H9 (cell line): ENCODE results near the gene HLA-DRA. TPM values are rescaled to one million over a fixed set of nuclear protein-coding genes. Genes with fewer than 3 reads are reported as not detected.
"Not testable (repeated sequence)": the region's sequence is repeated elsewhere in the genome, so short reads cannot be mapped to it uniquely, and the experiment has no call there.

Source experiments
- DNase-seq: peaks from one replicate; pipeline ENCODE4 v3.0.0-alpha.2; 2017
- H2AFZ ChIP-seq: one replicate; pipeline ENCODE4 v1.6.1; 2013; ENCODE audit warnings: mild to moderate bottlenecking, low read length, control low read depth, moderate library complexity
- H2AK5ac ChIP-seq: 2 replicates; pipeline ENCODE4 v1.6.1; 2013; ENCODE audit warnings: low read length, control low read depth, mixed read lengths; ENCODE audit not compliant: insufficient read length
- H2BK120ac ChIP-seq: one replicate; pipeline ENCODE4 v1.6.1; 2013; ENCODE audit warnings: low read depth, mild to moderate bottlenecking, low read length, control low read depth, inconsistent platforms; ENCODE audit not compliant: poor library complexity, severe bottlenecking
- H2BK12ac ChIP-seq: 2 replicates; pipeline ENCODE4 v1.6.1; 2013; ENCODE audit warnings: low read length, control low read depth, mixed read lengths, low read depth; ENCODE audit not compliant: insufficient read length
- H2BK15ac ChIP-seq: 2 replicates; pipeline ENCODE4 v1.6.1; 2013; ENCODE audit warnings: low read depth, low read length, control low read depth
- H2BK20ac ChIP-seq: one replicate; pipeline ENCODE4 v1.6.1; 2013; ENCODE audit warnings: low read depth, mild to moderate bottlenecking, low read length, control low read depth, inconsistent platforms; ENCODE audit not compliant: poor library complexity, severe bottlenecking
- H2BK5ac ChIP-seq: 2 replicates; pipeline ENCODE4 v1.6.1; 2013; ENCODE audit warnings: low read length, control low read depth, mixed read lengths; ENCODE audit not compliant: insufficient read length
- H3K14ac ChIP-seq: 2 replicates; pipeline ENCODE4 v1.6.1; 2013; ENCODE audit warnings: low read length, control low read depth; ENCODE audit not compliant: insufficient read depth
- H3K18ac ChIP-seq: 2 replicates; pipeline ENCODE4 v1.6.1; 2013; ENCODE audit warnings: low read depth, mild to moderate bottlenecking, mixed read lengths, low read length, control low read depth; ENCODE audit not compliant: insufficient read length
- H3K23ac ChIP-seq: 2 replicates; pipeline ENCODE4 v1.6.1; 2013; ENCODE audit warnings: low read length, control low read depth, mixed read lengths, low read depth; ENCODE audit not compliant: insufficient read length
- H3K23me2 ChIP-seq: 2 replicates; pipeline ENCODE4 v1.6.1; 2013; ENCODE audit warnings: low read depth, mild to moderate bottlenecking, mixed read lengths, low read length, control low read depth; ENCODE audit not compliant: insufficient read length, poor library complexity, severe bottlenecking
- H3K27ac ChIP-seq: 2 replicates; pipeline ENCODE4 v1.5.1; 2013; ENCODE audit warnings: low read length, control low read depth, mixed read lengths, low read depth; ENCODE audit not compliant: insufficient read length
- H3K27me3 ChIP-seq: 2 replicates; pipeline ENCODE4 v1.6.1; 2013; ENCODE audit warnings: low read length, control low read depth, inconsistent platforms; ENCODE audit not compliant: insufficient read depth
- H3K4ac ChIP-seq: 2 replicates; pipeline ENCODE4 v1.6.1; 2013; ENCODE audit warnings: low read depth, mild to moderate bottlenecking, control low read depth, inconsistent platforms, low read length, moderate library complexity
- H3K4me1 ChIP-seq: 2 replicates; pipeline ENCODE4 v1.6.1; 2013; ENCODE audit warnings: low read length, control low read depth, inconsistent platforms; ENCODE audit not compliant: insufficient read depth
- H3K4me2 ChIP-seq: 2 replicates; pipeline ENCODE4 v1.6.1; 2013; ENCODE audit warnings: low read length, control low read depth, mixed read lengths; ENCODE audit not compliant: insufficient read length, insufficient read depth
- H3K56ac ChIP-seq: 2 replicates; pipeline ENCODE4 v1.6.1; 2013; ENCODE audit warnings: low read depth, mild to moderate bottlenecking, mixed read lengths, low read length, control low read depth; ENCODE audit not compliant: insufficient read length
- H3K79me1 ChIP-seq: 2 replicates; pipeline ENCODE4 v1.6.1; 2013; ENCODE audit warnings: low read depth, mild to moderate bottlenecking, moderate library complexity, low read length, control low read depth, inconsistent platforms; ENCODE audit not compliant: insufficient read depth, poor library complexity, severe bottlenecking
- H3K79me2 ChIP-seq: 2 replicates; pipeline ENCODE4 v1.6.1; 2013; ENCODE audit warnings: low read length, control low read depth, inconsistent platforms; ENCODE audit not compliant: insufficient read depth
- H3K9ac ChIP-seq: 2 replicates; pipeline ENCODE4 v1.6.1; 2013; ENCODE audit warnings: low read length, control low read depth, mixed read lengths; ENCODE audit not compliant: insufficient read length; ENCODE audit errors: extremely low read depth
- H3K9me3 ChIP-seq: one replicate; pipeline ENCODE4 v1.6.1; 2013; ENCODE audit warnings: low read depth, low read length, inconsistent platforms; ENCODE audit not compliant: control insufficient read depth
- H3T11ph ChIP-seq: one replicate; pipeline ENCODE4 v1.6.1; 2013; ENCODE audit warnings: mild to moderate bottlenecking, low read length, control low read depth, inconsistent platforms
- H4K20me1 ChIP-seq: one replicate; pipeline ENCODE4 v1.6.1; 2013; ENCODE audit not compliant: control insufficient read depth, insufficient read length, insufficient read depth
- H4K5ac ChIP-seq: 2 replicates; pipeline ENCODE4 v1.6.1; 2013; ENCODE audit warnings: low read depth, mild to moderate bottlenecking, mixed read lengths, low read length, control low read depth; ENCODE audit not compliant: insufficient read length
- H4K8ac ChIP-seq: replicated peaks from 2 replicates; pipeline ENCODE4 v1.6.1; 2013; ENCODE audit warnings: low read length, control low read depth, mixed read lengths, low read depth; ENCODE audit not compliant: insufficient read length
- H4K91ac ChIP-seq: 2 replicates; pipeline ENCODE4 v1.6.1; 2013; ENCODE audit warnings: low read depth, mild to moderate bottlenecking, moderate library complexity, mixed read lengths, low read length, control low read depth; ENCODE audit not compliant: insufficient read length
- H3K27ac Mint-ChIP-seq, 3 experiments: 2 replicates in 2 of 3; 3 replicates in 1 of 3; pipeline ENCODE4 v1.8.0; 2020 to 2021; ENCODE audit warnings: mixed read lengths in 3 of 3, mild to moderate bottlenecking in 1 of 3, moderate library complexity in 1 of 3
- H3K27me3 Mint-ChIP-seq: 2 replicates; pipeline ENCODE4 v1.8.0; 2021; ENCODE audit warnings: low read depth, mild to moderate bottlenecking, moderate library complexity, mixed read lengths
- H3K36me3 Mint-ChIP-seq, 3 experiments: 2 replicates in 2 of 3; 3 replicates in 1 of 3; pipeline ENCODE4 v1.8.0; 2020 to 2021; ENCODE audit warnings: low read depth in 3 of 3, mixed read lengths in 3 of 3; ENCODE audit not compliant: insufficient read depth in 1 of 3
- H3K4me1 Mint-ChIP-seq, 2 experiments: 2 replicates each; pipeline ENCODE4 v1.8.0; 2020; ENCODE audit warnings: mixed read lengths in 2 of 2
- H3K4me3 Mint-ChIP-seq, 2 experiments: 2 replicates in 1 of 2; 3 replicates in 1 of 2; pipeline ENCODE4 v1.8.0; 2020 to 2021; ENCODE audit warnings: mild to moderate bottlenecking in 2 of 2, mixed read lengths in 2 of 2, moderate library complexity in 1 of 2
- H3K9me3 Mint-ChIP-seq, 2 experiments: 2 replicates in 1 of 2; 3 replicates in 1 of 2; pipeline ENCODE4 v1.8.0; 2020; ENCODE audit warnings: mild to moderate bottlenecking in 2 of 2, mixed read lengths in 2 of 2, moderate library complexity in 1 of 2
- WGBS: extraction: QIAGEN DNeasy Blood & Tissue Kit; methylation state at CpG from one replicate; pipeline ENCODE4 v1.1.7; 2013; ENCODE audit warnings: missing lambda C conversion rate, low lambda C conversion rate, mixed read lengths; ENCODE audit not compliant: insufficient read length; ENCODE audit errors: extremely low coverage; 5-methylcytosine and 5-hydroxymethylcytosine counted together
- total RNA-seq: library from RNA; stranded (reverse); gene quantifications from 2 replicates; pipeline ENCODE4 v1.2.1, GENCODE V29; 2021
- TF ChIP-seq, protein P1 (sequence below): fragments of 200-600 bp; sonication (generic); conservative IDR thresholded peaks from 3 replicates; pipeline ENCODE4 v1.8.0; 2021; ENCODE audit warnings: antibody characterized with exemption, mild to moderate bottlenecking

Gene HLA-DRA
- total RNA-seq, 1 experiment from 2014 or later, result 3.1 TPM

DNA sequence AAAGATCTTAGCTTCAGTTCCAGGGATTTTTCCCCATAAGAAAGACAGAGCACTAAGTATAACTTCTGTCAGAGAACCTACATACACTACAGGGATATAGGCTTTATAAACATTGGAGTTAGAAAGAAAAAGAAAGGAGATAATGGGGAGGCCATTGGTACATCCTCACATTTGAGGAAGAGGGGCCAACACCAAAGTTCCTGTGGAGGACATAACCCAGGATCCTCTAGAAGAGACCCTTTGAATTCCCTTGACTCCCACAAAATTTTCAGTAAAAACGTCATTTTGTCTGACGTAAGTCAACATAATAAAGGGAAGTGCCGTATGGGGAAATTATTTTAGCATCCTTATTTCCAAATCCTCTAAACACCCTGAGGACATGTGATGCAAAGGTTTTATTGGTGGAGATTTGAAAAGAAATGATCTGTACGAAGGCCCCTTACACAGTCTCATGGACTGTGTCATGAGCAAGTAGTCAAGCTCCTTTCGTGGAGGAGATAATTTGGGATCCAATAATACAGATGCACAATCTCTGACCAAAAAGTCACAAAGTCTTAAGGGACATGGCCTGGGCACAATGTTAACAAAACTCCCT, 33.2 kb downstream of the HLA-DRA start:
- no peak for DNase-seq
- no peak overlapping the region for H3K18ac ChIP-seq
- no peaks in the 10 kb centered on the region for H4K20me1 ChIP-seq
- no peaks in the 10 kb centered on the region; the same call in 1 of the 2 replicates for H3K4me1 ChIP-seq
- H3K27me3 ChIP-seq, result no peaks in the 10 kb centered on the region
- no peaks in the 10 kb centered on the region for H3K79me1 ChIP-seq
- no peaks in the 10 kb centered on the region for H3K23me2 ChIP-seq
- H3K36me3 Mint-ChIP-seq, result peaks cover 0 to 2% (median 0%) of the 10 kb centered on the region in 3 experiments; a peak in 2 of 7 replicates
- H3K27ac Mint-ChIP-seq, result no peak overlapping the region
- H3K9me3 Mint-ChIP-seq, result peaks cover 9 to 11% of the 10 kb centered on the region in 2 experiments; a peak in 3 of 5 replicates
- WGBS, result no CpG with 5 or more reads among the region's 5 CpGs
- no peak overlapping the region for H3K4ac ChIP-seq
- no peak overlapping the region for H3K4me2 ChIP-seq
- H4K8ac ChIP-seq, result no peak overlapping the region
- H2AK5ac ChIP-seq, result no peak overlapping the region
- peak overlapping the region; percentile 6 for H2AFZ ChIP-seq
- no peak overlapping the region for H3K27ac ChIP-seq
- H3K9ac ChIP-seq, result no peak overlapping the region
- no peak overlapping the region for H3K14ac ChIP-seq
- no peak overlapping the region for H2BK120ac ChIP-seq
- H2BK15ac ChIP-seq, result no peak overlapping the region
- TF ChIP-seq, protein P1, sequence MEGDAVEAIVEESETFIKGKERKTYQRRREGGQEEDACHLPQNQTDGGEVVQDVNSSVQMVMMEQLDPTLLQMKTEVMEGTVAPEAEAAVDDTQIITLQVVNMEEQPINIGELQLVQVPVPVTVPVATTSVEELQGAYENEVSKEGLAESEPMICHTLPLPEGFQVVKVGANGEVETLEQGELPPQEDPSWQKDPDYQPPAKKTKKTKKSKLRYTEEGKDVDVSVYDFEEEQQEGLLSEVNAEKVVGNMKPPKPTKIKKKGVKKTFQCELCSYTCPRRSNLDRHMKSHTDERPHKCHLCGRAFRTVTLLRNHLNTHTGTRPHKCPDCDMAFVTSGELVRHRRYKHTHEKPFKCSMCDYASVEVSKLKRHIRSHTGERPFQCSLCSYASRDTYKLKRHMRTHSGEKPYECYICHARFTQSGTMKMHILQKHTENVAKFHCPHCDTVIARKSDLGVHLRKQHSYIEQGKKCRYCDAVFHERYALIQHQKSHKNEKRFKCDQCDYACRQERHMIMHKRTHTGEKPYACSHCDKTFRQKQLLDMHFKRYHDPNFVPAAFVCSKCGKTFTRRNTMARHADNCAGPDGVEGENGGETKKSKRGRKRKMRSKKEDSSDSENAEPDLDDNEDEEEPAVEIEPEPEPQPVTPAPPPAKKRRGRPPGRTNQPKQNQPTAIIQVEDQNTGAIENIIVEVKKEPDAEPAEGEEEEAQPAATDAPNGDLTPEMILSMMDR, result no peak
- no peak overlapping the region for H2BK20ac ChIP-seq
- no peak overlapping the region for H4K91ac ChIP-seq
- H3K79me2 ChIP-seq, result no peaks in the 10 kb centered on the region
- no peak overlapping the region for H3K56ac ChIP-seq
- no peak overlapping the region for H2BK5ac ChIP-seq
- no peak overlapping the region for H3K4me3 Mint-ChIP-seq
- H2BK12ac ChIP-seq, result no peak overlapping the region
- H3K9me3 ChIP-seq, result peaks cover 4% of the 10 kb centered on the region
- H3K4me1 Mint-ChIP-seq, result peaks cover 5% of the 10 kb centered on the region in 2 experiments; a peak in 2 of 4 replicates
- peaks cover 7% of the 10 kb centered on the region for H3K27me3 Mint-ChIP-seq
- no peak overlapping the region for H3K23ac ChIP-seq
- no peak overlapping the region for H3T11ph ChIP-seq
- no peak overlapping the region for H4K5ac ChIP-seq

GRCh38 chr6:32473376-32474348, 34.0 kb downstream of the HLA-DRA start:
- not testable (repeated sequence) for H4K20me1 ChIP-seq, H3K56ac ChIP-seq, H3K27me3 Mint-ChIP-seq, H3K4ac ChIP-seq, H3K23me2 ChIP-seq, H3K27me3 ChIP-seq, H2BK120ac ChIP-seq, H3K27ac ChIP-seq, H2BK12ac ChIP-seq, H4K91ac ChIP-seq, H3K18ac ChIP-seq, H3T11ph ChIP-seq, H3K14ac ChIP-seq, H4K8ac ChIP-seq, H4K5ac ChIP-seq, H3K4me1 Mint-ChIP-seq, H3K4me3 Mint-ChIP-seq, H3K4me2 ChIP-seq, H2BK5ac ChIP-seq, H2AK5ac ChIP-seq, H3K23ac ChIP-seq, H3K9ac ChIP-seq, H3K36me3 Mint-ChIP-seq, H3K79me1 ChIP-seq, H3K79me2 ChIP-seq, H2BK20ac ChIP-seq, H3K4me1 ChIP-seq
- H3K27ac Mint-ChIP-seq, result peak overlapping the region in 1 of 3 experiments; percentile 52; a peak in 2 of 7 replicates
- H2BK15ac ChIP-seq, result 0 out of 2 replicates have a peak overlapping the region, but pooled peaks have one; percentile 24
- peaks cover 11% of the 10 kb centered on the region for H3K9me3 ChIP-seq
- peak; percentile 79 for DNase-seq
- H2AFZ ChIP-seq, result peak overlapping the region; percentile 98
- no CpG with 5 or more reads among the region's 10 CpGs for WGBS
- H3K9me3 Mint-ChIP-seq, result peaks cover 9 to 14% of the 10 kb centered on the region in 2 experiments; a peak in 4 of 5 replicates
